GM23338 (cell line): ENCODE data around the gene DNAJA2.

ENCODE experiments used
- CTCF ChIP-seq, 2 experiments: fragments of 200-600 bp in 1 of 2; sonication (generic) in 1 of 2; conservative IDR thresholded peaks; 2 replicates each; pipeline versions ENCODE4 v1.5.1 to v1.6.1; 2016 to 2017; ENCODE audit warnings: antibody characterized with exemption in 2 of 2, low read depth in 2 of 2, mild to moderate bottlenecking in 2 of 2, moderate library complexity in 1 of 2
- EZH2 ChIP-seq: fragments of 200-600 bp; sonication (generic); IDR thresholded peaks from one replicate; pipeline ENCODE4 v1.8.0; 2017; ENCODE audit warnings: antibody characterized with exemption, mild to moderate bottlenecking, low read depth; ENCODE audit not compliant: unreplicated experiment
- EZH2phosphoT487 ChIP-seq: fragments of 200-600 bp; sonication (generic); IDR thresholded peaks from one replicate; pipeline ENCODE4 v1.8.1; 2018; ENCODE audit warnings: antibody characterized with exemption; ENCODE audit not compliant: unreplicated experiment
- JUNB ChIP-seq: IDR thresholded peaks from one replicate; pipeline ENCODE4 v1.6.1; 2016; ENCODE audit warnings: antibody characterized with exemption; ENCODE audit not compliant: unreplicated experiment
- POLR2AphosphoS5 ChIP-seq: IDR thresholded peaks from 2 replicates; pipeline ENCODE4 v1.6.1; 2016; ENCODE audit warnings: antibody characterized with exemption, low read depth

GRCh38 chr16:46918905-46919792 lies 54.3 kb downstream of the DNAJA2 start:
- TF ChIP-seq CTCF (conservative IDR thresholded peaks at IDR 0.05; ENCODE audit: low read depth in 2 of 2) (no peak), EZH2 (no peak), POLR2AphosphoS5 (no peak), EZH2phosphoT487 (no peak), JUNB (no peak)
